Hepatocyte (in vitro differentiated cells): ENCODE measurements around the gene CHST4. TPM values are rescaled to one million over a fixed set of nuclear protein-coding genes. Genes with fewer than 3 reads are reported as not detected.
"Not testable (repeated sequence)": the region's sequence is repeated elsewhere in the genome, so short reads cannot be mapped to it uniquely, and the experiment has no call there.

Source experiments
- DNase-seq: peaks from one replicate; pipeline ENCODE4 v3.0.0-alpha.2; 2016; ENCODE audit warnings: low spot score
- H2AFZ ChIP-seq: fragments of 200-600 bp; sonication (generic); 2 replicates; pipeline ENCODE4 v1.6.0; 2016; ENCODE audit warnings: antibody characterized with exemption, mild to moderate bottlenecking
- H3K27ac ChIP-seq: fragments of 200-600 bp; sonication (generic); 2 replicates; pipeline ENCODE4 v1.5.1; 2016; ENCODE audit warnings: mild to moderate bottlenecking
- H3K27me3 ChIP-seq: fragments of 200-600 bp; sonication (generic); 2 replicates; pipeline ENCODE4 v1.6.1; 2016
- H3K36me3 ChIP-seq: fragments of 200-600 bp; sonication (generic); replicated peaks from 2 replicates; pipeline ENCODE4 v1.5.1; 2016; ENCODE audit warnings: low read depth; ENCODE audit not compliant: insufficient read depth
- H3K4me1 ChIP-seq: fragments of 200-600 bp; sonication (generic); 2 replicates; pipeline ENCODE4 v1.5.1; 2016; ENCODE audit warnings: mild to moderate bottlenecking, moderate library complexity; ENCODE audit not compliant: insufficient read depth
- H3K4me2 ChIP-seq: fragments of 200-600 bp; sonication (generic); 2 replicates; pipeline ENCODE4 v1.6.0; 2016
- H3K4me3 ChIP-seq: fragments of 200-600 bp; sonication (generic); 2 replicates; pipeline ENCODE4 v1.5.1; 2016; ENCODE audit warnings: mild to moderate bottlenecking
- H3K79me2 ChIP-seq: fragments of 200-600 bp; sonication (generic); 2 replicates; pipeline ENCODE4 v1.6.0; 2017; ENCODE audit warnings: mild to moderate bottlenecking
- H3K9me2 ChIP-seq: fragments of 200-600 bp; sonication (generic); replicated peaks from 2 replicates; pipeline ENCODE4 v1.6.0; 2017; ENCODE audit warnings: mild to moderate bottlenecking; ENCODE audit not compliant: insufficient read depth
- H3K9me3 ChIP-seq: fragments of 200-600 bp; sonication (generic); 2 replicates; pipeline ENCODE4 v1.5.1; 2016; ENCODE audit warnings: low read depth, mild to moderate bottlenecking
- H4K20me1 ChIP-seq: fragments of 200-600 bp; sonication (generic); 2 replicates; pipeline ENCODE4 v1.6.0; 2016; ENCODE audit warnings: mild to moderate bottlenecking; ENCODE audit not compliant: insufficient read depth, poor library complexity, severe bottlenecking
- EZH2 ChIP-seq: fragments of 200-600 bp; sonication (generic); IDR thresholded peaks from 2 replicates; pipeline ENCODE4 v1.6.1; 2016; ENCODE audit warnings: antibody characterized with exemption, mild to moderate bottlenecking, borderline replicate concordance
- EZH2phosphoT487 ChIP-seq: fragments of 200-600 bp; sonication (generic); IDR thresholded peaks from one replicate; pipeline ENCODE4 v1.6.1; 2018; ENCODE audit warnings: antibody characterized with exemption, mild to moderate bottlenecking, low read depth, moderate library complexity; ENCODE audit not compliant: unreplicated experiment, severe bottlenecking
- WGBS: methylation state at CpG from one replicate; pipeline ENCODE4 v1.1.6; 2016; ENCODE audit warnings: low lambda C conversion rate; ENCODE audit errors: missing lambda C conversion rate; 5-methylcytosine and 5-hydroxymethylcytosine counted together
- polyA plus RNA-seq: library from polyadenylated mRNA; unstranded; fragments of >200 nt; fragmentation: Nextera tagmentation; extraction: Ambion mirVana; gene quantifications from 2 replicates; pipeline ENCODE4 v1.2.1, GENCODE V29; 2016
- total RNA-seq: library from RNA; depleted of rRNA; stranded (reverse); fragments of >200 nt; gene quantifications from 2 replicates; pipeline ENCODE4 v1.2.3, GENCODE V29; 2014
- TF ChIP-seq, protein P1 (sequence below): fragments of 200-600 bp; sonication (generic); IDR thresholded peaks from 2 replicates; pipeline ENCODE4 v1.5.1; 2016; ENCODE audit warnings: antibody characterized with exemption, mild to moderate bottlenecking; ENCODE audit not compliant: poor library complexity

Gene CHST4
- total and polyA plus RNA-seq, 2 experiments from 2014 or later = 0.06 to 0.10 TPM

- H3K36me3 ChIP-seq = no peaks in the 10 kb centered on the region
- no peak overlapping the region for H3K4me3 ChIP-seq
- no peak overlapping the region for H2AFZ ChIP-seq
- no peak for DNase-seq
- 86% methylated on average over 3 of the region's 3 CpGs for WGBS
- no peaks in the 10 kb centered on the region for H3K79me2 ChIP-seq
- H3K4me1 ChIP-seq = no peaks in the 10 kb centered on the region
- no peaks in the 10 kb centered on the region for H4K20me1 ChIP-seq
- no peak overlapping the region for H3K27ac ChIP-seq
- no peak overlapping the region for H3K4me2 ChIP-seq
- H3K9me3 ChIP-seq = no peaks in the 10 kb centered on the region
- H3K27me3 ChIP-seq = no peaks in the 10 kb centered on the region
- no peaks in the 10 kb centered on the region for H3K9me2 ChIP-seq
- TF ChIP-seq EZH2phosphoT487 = no peak
Observed at GRCh38 chr16:71557299-71557698, 31.1 kb downstream of the CHST4 start.

GRCh38 chr16:71557954-71558582 is 31.8 kb downstream of the CHST4 start:
- Histone ChIP-seq H3K27me3 (no peaks in the 10 kb centered on the region), H3K36me3 (no peaks in the 10 kb centered on the region), H2AFZ (no peak overlapping the region), H3K79me2 (no peaks in the 10 kb centered on the region), H3K27ac (peak overlapping the region; percentile 75), H3K9me2 (no peaks in the 10 kb centered on the region), H4K20me1 (no peaks in the 10 kb centered on the region), H3K4me3 (no peak overlapping the region), H3K9me3 (no peaks in the 10 kb centered on the region), H3K4me1 (no peaks in the 10 kb centered on the region), H3K4me2 (no peak overlapping the region)
- TF ChIP-seq, protein P1, sequence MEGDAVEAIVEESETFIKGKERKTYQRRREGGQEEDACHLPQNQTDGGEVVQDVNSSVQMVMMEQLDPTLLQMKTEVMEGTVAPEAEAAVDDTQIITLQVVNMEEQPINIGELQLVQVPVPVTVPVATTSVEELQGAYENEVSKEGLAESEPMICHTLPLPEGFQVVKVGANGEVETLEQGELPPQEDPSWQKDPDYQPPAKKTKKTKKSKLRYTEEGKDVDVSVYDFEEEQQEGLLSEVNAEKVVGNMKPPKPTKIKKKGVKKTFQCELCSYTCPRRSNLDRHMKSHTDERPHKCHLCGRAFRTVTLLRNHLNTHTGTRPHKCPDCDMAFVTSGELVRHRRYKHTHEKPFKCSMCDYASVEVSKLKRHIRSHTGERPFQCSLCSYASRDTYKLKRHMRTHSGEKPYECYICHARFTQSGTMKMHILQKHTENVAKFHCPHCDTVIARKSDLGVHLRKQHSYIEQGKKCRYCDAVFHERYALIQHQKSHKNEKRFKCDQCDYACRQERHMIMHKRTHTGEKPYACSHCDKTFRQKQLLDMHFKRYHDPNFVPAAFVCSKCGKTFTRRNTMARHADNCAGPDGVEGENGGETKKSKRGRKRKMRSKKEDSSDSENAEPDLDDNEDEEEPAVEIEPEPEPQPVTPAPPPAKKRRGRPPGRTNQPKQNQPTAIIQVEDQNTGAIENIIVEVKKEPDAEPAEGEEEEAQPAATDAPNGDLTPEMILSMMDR = no peak
- no peak for TF ChIP-seq EZH2phosphoT487
- no peak for TF ChIP-seq EZH2
- 81% methylated on average over 3 of the region's 3 CpGs for WGBS
- DNase-seq = no peak

DNA sequence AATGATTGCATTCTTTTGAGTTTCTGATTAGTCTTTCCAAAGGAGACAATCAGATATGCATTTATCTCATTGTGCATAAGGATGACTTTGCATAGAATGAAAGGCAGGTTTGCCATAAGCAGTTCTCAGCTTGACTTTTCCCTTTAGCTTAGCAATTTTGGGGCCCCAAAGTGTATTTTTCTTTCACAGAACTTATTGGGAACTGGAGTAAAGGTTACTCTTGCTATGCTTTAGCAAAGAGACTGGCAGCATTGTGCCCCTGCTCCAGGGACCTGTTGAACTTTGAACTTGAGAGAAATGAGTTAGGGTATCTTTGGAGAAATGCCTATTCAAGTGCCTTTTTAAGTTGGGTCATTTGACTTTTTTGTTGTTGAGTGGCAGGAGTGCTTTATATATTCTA is 33.6 kb downstream of the CHST4 start:
- Histone ChIP-seq H3K27ac (no peak overlapping the region), H3K9me2 (no peaks in the 10 kb centered on the region), H2AFZ (no peak overlapping the region), H3K36me3 (no peaks in the 10 kb centered on the region), H3K79me2 (peaks cover 2% of the 10 kb centered on the region), H3K4me1 (peaks cover 6% of the 10 kb centered on the region), H3K4me3 (no peak overlapping the region), H4K20me1 (no peaks in the 10 kb centered on the region), H3K27me3 (no peaks in the 10 kb centered on the region), H3K4me2 (no peak overlapping the region), H3K9me3 (no peaks in the 10 kb centered on the region)
- TF ChIP-seq EZH2phosphoT487 (no peak), EZH2 (no peak)
- TF ChIP-seq, protein P1 = no peak
- no peak for DNase-seq

DNA sequence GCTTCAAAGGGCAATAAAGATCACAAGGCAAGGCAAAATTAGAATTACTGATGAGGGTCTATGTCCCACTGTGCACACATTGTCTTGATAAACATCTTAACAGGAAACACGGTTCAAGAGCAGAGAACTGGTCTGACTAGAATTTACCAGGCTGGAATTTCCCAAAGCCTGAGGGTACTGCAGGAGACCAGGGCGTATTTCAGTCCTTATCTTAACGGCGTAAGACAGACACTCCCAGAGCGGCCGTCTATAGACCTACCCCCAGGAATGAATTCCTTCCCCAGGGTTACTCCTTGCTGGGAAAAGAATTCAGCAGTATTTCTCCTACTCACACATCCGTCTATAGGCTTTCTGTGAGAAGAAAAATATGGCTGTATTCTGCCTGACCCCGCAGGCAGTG is 35.7 kb downstream of the CHST4 start:
- not testable (repeated sequence) for H3K4me2 ChIP-seq, H3K36me3 ChIP-seq, H3K9me2 ChIP-seq, DNase-seq, H3K79me2 ChIP-seq, H4K20me1 ChIP-seq, H3K9me3 ChIP-seq, H3K4me3 ChIP-seq, H3K27me3 ChIP-seq, H3K27ac ChIP-seq, H2AFZ ChIP-seq
- 72% methylated on average over 8 of the region's 8 CpGs for WGBS
- H3K4me1 ChIP-seq = peaks cover 12% of the 10 kb centered on the region
